ENCODE measurements around the gene PPM1L. TPM values are rescaled to one million over a fixed set of nuclear protein-coding genes. Genes with fewer than 3 reads are reported as not detected.

Gene PPM1L
- total RNA-seq, 2 donors from 2014 or later: 15.0 to 15.6 TPM

DNA sequence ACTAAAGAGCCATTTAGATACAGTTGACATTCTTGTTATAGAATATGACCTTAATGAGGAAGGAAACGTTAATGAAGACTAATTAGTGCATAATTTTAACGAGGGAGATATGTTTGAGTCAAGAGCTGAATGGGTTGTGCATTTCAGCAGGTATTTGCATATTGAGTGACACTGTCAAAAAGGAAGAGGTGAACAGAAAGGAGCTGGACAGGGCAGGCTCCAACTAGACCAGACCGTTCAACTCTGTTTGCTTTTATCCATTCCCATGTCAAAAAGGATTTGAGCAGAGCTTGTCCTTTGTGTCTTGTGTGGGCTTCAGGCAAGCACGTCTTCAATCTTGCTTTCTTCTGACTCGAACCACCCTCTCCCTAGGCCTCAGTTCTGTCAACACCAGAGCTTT lies 308.4 kb downstream of the PPM1L start:
- H3K36me3 ChIP-seq: no peaks in the 10 kb centered on the region
- TF ChIP-seq CTCF (IDR thresholded peaks at IDR 0.05): no peak
- no peaks in the 10 kb centered on the region for H3K4me1 ChIP-seq
- intact Hi-C loops (cut with DNase I): no loop called here
- no peak overlapping the region for H3K4me3 ChIP-seq
- no peak overlapping the region for H3K9ac ChIP-seq (ENCODE audit: low read depth in 2 of 2, low read length in 2 of 2)
- no peak for DNase-seq
- H3K9me3 ChIP-seq: no peaks in the 10 kb centered on the region
- no peaks in the 10 kb centered on the region for H3K27me3 ChIP-seq
- no peak overlapping the region for H3K27ac ChIP-seq

- H3K36me3 ChIP-seq: no peaks in the 10 kb centered on the region
- H3K9me3 ChIP-seq: no peaks in the 10 kb centered on the region
- H3K4me3 ChIP-seq: no peak overlapping the region
- H3K9ac ChIP-seq (ENCODE audit: low read depth in 2 of 2, low read length in 2 of 2): no peak overlapping the region
- H3K27me3 ChIP-seq: no peaks in the 10 kb centered on the region
- intact Hi-C loops (cut with DNase I): no loop called here
- no peak overlapping the region for H3K27ac ChIP-seq
- no peak for TF ChIP-seq CTCF (IDR thresholded peaks at IDR 0.05)
- DNase-seq: no peak
- H3K4me1 ChIP-seq: no peaks in the 10 kb centered on the region
Observed at GRCh38 chr3:161066930-161067329, 310.9 kb downstream of the PPM1L start.

DNA sequence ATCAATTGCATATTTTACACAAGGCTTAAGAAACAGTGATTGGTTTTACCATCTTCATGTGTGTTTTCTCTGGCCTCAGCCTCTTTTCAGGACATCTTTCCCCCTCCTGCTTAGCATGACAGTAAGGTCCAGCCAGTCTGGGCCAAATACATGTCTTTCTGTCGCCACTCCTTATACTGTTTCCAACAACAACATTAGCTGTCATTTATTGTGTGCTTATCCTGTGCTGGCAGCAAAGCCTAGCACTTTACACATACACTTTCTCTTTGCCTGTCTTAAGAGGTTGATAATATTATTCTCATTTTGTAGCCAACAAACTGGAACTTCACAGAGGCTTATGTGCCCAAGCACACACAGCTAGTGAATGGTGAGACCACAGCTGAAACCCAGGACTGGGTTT lies 311.3 kb downstream of the PPM1L start:
- TF ChIP-seq CTCF (IDR thresholded peaks at IDR 0.05): no peak

DNA sequence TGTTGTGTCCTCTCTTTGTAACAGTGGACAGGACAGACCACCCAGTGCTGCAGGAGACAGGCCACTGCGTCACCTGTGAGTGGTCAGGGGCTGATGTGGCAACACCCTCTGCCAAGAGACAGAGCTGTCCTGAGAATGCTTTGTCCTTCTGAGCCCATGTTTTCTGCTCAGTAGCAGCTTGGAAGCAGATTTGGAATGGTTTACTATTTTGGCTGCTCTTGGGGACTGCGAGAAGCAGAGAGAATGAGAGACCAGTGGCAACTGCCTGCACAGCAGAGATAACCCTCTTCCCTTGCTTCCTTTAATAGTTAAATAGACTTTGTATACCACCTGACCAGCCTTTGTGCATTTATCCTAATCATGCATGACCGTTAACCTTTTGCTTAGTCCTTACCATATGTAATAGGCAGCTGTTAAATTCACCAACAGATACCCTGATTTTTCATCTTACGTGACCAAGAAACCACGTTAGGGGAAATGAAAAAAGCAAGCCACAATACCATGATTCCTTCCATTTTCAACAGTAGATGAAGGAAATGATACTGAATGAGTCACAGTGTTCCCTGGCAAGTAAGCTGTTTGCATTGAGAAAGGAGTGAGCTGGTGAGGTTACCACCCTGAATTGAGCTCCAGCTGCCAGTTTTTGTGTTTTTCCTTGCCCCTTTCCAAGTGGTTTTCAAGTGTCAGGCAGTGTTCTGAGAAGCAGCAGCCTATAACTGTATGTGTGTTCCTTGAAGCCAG lies 313.6 kb downstream of the PPM1L start:
- Histone ChIP-seq H3K27me3 (no peaks in the 10 kb centered on the region), H3K27ac (no peak overlapping the region), H3K9me3 (no peaks in the 10 kb centered on the region), H3K4me1 (no peaks in the 10 kb centered on the region), H3K36me3 (no peaks in the 10 kb centered on the region), H3K4me3 (no peak overlapping the region), H3K9ac (ENCODE audit: low read depth in 2 of 2, low read length in 2 of 2) (no peak overlapping the region)
- no peak for DNase-seq
- no peak for TF ChIP-seq CTCF (IDR thresholded peaks at IDR 0.05)
- intact Hi-C loops (cut with DNase I): no loop called here

More for the DNA sequence above, 311.3 kb downstream of the PPM1L start:
- H3K27me3 ChIP-seq: no peaks in the 10 kb centered on the region
- H3K9ac ChIP-seq (ENCODE audit: low read depth in 2 of 2, low read length in 2 of 2): no peak overlapping the region
- intact Hi-C loops (cut with DNase I): no loop called here
- H3K9me3 ChIP-seq: no peaks in the 10 kb centered on the region
- H3K4me3 ChIP-seq: no peak overlapping the region
- H3K36me3 ChIP-seq: no peaks in the 10 kb centered on the region
- H3K4me1 ChIP-seq: no peaks in the 10 kb centered on the region
- DNase-seq: no peak
- no peak overlapping the region for H3K27ac ChIP-seq

GRCh38 chr3:161070252-161070930 lies 314.4 kb downstream of the PPM1L start:
- no peak overlapping the region for H3K27ac ChIP-seq
- H3K9ac ChIP-seq (ENCODE audit: low read depth in 2 of 2, low read length in 2 of 2): no peak overlapping the region

More at GRCh38 chr3:161070252-161070930, 314.4 kb downstream of the PPM1L start:
- Histone ChIP-seq H3K9me3 (no peaks in the 10 kb centered on the region), H3K4me3 (no peak overlapping the region), H3K36me3 (no peaks in the 10 kb centered on the region), H3K4me1 (no peaks in the 10 kb centered on the region), H3K27me3 (no peaks in the 10 kb centered on the region)
- intact Hi-C loops (cut with DNase I): no loop called here
- DNase-seq: no peak
- no peak for TF ChIP-seq CTCF (IDR thresholded peaks at IDR 0.05)

Measured in colonic mucosa (tissue), 4 donors.